A673 (cell line): ENCODE measurements around the gene SSH2. TPM values are rescaled to one million over a fixed set of nuclear protein-coding genes. Genes with fewer than 3 reads are reported as not detected.

ENCODE experiments used
- BruUV-seq: library from RNA; stranded (reverse); fragments of 400-500 nt; replicated peaks from 2 replicates; lab custom pipeline; 2021; lab: Mats Ljungman, UMichigan
- CTCF ChIA-PET: fragments of 300-600 bp; sonication (Branson Sonifier 250); formaldehyde crosslinking; loops from one replicate; lab custom pipeline; 2022; ENCODE audit warnings: antibody characterized with exemption; lab: Charles Lee
- POLR2A ChIA-PET: fragments of 300-600 bp; sonication (Branson Sonifier 250); formaldehyde crosslinking; loops from one replicate; lab custom pipeline; 2022; ENCODE audit warnings: antibody characterized with exemption; ENCODE audit not compliant: low non-redundant PET; lab: Charles Lee
- DNase-seq: peaks from one replicate; pipeline ENCODE4 v3.0.0-alpha.2; 2015; ENCODE audit warnings: low spot score
- H3K27ac ChIP-seq: fragments of 200-600 bp; sonication (generic); 2 replicates; pipeline ENCODE4 v1.5.1; 2016; ENCODE audit warnings: mixed run types, low read depth, mild to moderate bottlenecking, mixed read lengths, antibody characterized with exemption, low read length; ENCODE audit not compliant: poor library complexity, severe bottlenecking
- H3K27me3 ChIP-seq: fragments of 200-600 bp; sonication (generic); replicated peaks from 2 replicates; pipeline ENCODE4 v1.6.1; 2017; ENCODE audit warnings: mixed run types, low read depth, mild to moderate bottlenecking, mixed read lengths, antibody characterized with exemption, low read length; ENCODE audit not compliant: insufficient read depth, poor library complexity
- H3K36me3 ChIP-seq: fragments of 200-600 bp; sonication (generic); 2 replicates; pipeline ENCODE4 v1.6.1; 2016; ENCODE audit warnings: mixed run types, mild to moderate bottlenecking, mixed read lengths, antibody characterized with exemption, low read length; ENCODE audit not compliant: insufficient read depth, poor library complexity, severe bottlenecking
- H3K4me1 ChIP-seq: fragments of 200-600 bp; sonication (generic); 2 replicates; pipeline ENCODE4 v1.6.1; 2017; ENCODE audit warnings: mixed run types, mild to moderate bottlenecking, mixed read lengths, antibody characterized with exemption, low read length; ENCODE audit not compliant: insufficient read depth, poor library complexity, severe bottlenecking
- H3K4me3 ChIP-seq: fragments of 200-600 bp; sonication (generic); 2 replicates; pipeline ENCODE4 v1.5.1; 2016; ENCODE audit warnings: low read depth, mixed run types, mild to moderate bottlenecking, mixed read lengths, low read length; ENCODE audit not compliant: poor library complexity, severe bottlenecking
- H3K9me3 ChIP-seq: fragments of 200-600 bp; sonication (generic); 2 replicates; pipeline ENCODE4 v1.6.1; 2016; ENCODE audit warnings: mixed run types, low read depth, mild to moderate bottlenecking, mixed read lengths, antibody characterized with exemption, low read length; ENCODE audit not compliant: poor library complexity, severe bottlenecking
- CTCF ChIP-seq: fragments of 300-800, 200-600 bp; sonication (generic); conservative IDR thresholded peaks from 2 replicates; pipeline ENCODE4 v1.5.1; 2017; ENCODE audit warnings: low read depth, mild to moderate bottlenecking, antibody characterized with exemption, low read length, moderate library complexity, mixed read lengths
- EZH2 ChIP-seq: fragments of 200-600 bp; sonication (generic); IDR thresholded peaks from 2 replicates; pipeline ENCODE4 v1.6.1; 2017; ENCODE audit warnings: borderline replicate concordance, low read depth, mild to moderate bottlenecking, mixed read lengths, antibody characterized with exemption, low read length; ENCODE audit not compliant: poor library complexity, severe bottlenecking
- intact Hi-C: fragments of 100-400 bp; cut with micrococcal nuclease; formaldehyde crosslinking; loops from one replicate; pipeline ENCODE4 v1.10.0; 2022; ENCODE audit not compliant: unreplicated experiment
- total RNA-seq: library from RNA; stranded (reverse); gene quantifications from 2 replicates; pipeline ENCODE4 v1.2.3, GENCODE V29; 2021

The SSH2 gene
- total RNA-seq, 1 experiment from 2014 or later: 75.5 TPM

- POLR2A ChIA-PET: no interaction called here
- H3K27me3 ChIP-seq: no peaks in the 10 kb centered on the region
- peaks cover 19% of the 10 kb centered on the region for H3K4me1 ChIP-seq
- H3K36me3 ChIP-seq: no peaks in the 10 kb centered on the region
- H3K27ac ChIP-seq: no peak overlapping the region
- BruUV-seq: no TSS peak
- intact Hi-C loops: no loop called here
- no peak for DNase-seq
- CTCF ChIA-PET: interaction anchor here (0.5 to 1.4 kb wide), 2 partner anchors 12 to 105 kb away, joined by 6 to 10 read pairs; no protein-coding TSS in a partner anchor
- no peaks in the 10 kb centered on the region for H3K9me3 ChIP-seq
- H3K4me3 ChIP-seq: no peak overlapping the region
- TF ChIP-seq EZH2 (no peak), CTCF (no peak)
These were observed 103.8 kb downstream of the SSH2 start for GRCh38 chr17:29826114-29826692.

- TF ChIP-seq EZH2 (no peak), CTCF (no peak)
- Histone ChIP-seq H3K27ac (no peak overlapping the region), H3K4me3 (no peak overlapping the region), H3K9me3 (no peaks in the 10 kb centered on the region), H3K27me3 (no peaks in the 10 kb centered on the region), H3K36me3 (no peaks in the 10 kb centered on the region), H3K4me1 (peaks cover 19% of the 10 kb centered on the region)
- DNase-seq: no peak
- ChIA-PET POLR2A (interaction anchor here (0.6 kb wide), 1 partner anchor 342 kb away, joined by 3 read pairs; no protein-coding TSS in a partner anchor), CTCF (interaction anchor here (0.5 to 1.4 kb wide), 2 partner anchors 11 to 106 kb away, joined by 6 to 10 read pairs; no protein-coding TSS in a partner anchor)
- BruUV-seq: no TSS peak
- intact Hi-C loops: no loop called here
These were observed 104.4 kb downstream of the SSH2 start for GRCh38 chr17:29825604-29826003.

- intact Hi-C loops: no loop called here
- CTCF ChIA-PET: no interaction called here
- no peaks in the 10 kb centered on the region for H3K36me3 ChIP-seq
These were observed 108.1 kb downstream of the SSH2 start for GRCh38 chr17:29821897-29822296.

More at GRCh38 chr17:29821897-29822296, 108.1 kb downstream of the SSH2 start:
- POLR2A ChIA-PET: no interaction called here
- Histone ChIP-seq H3K4me3 (no peak overlapping the region), H3K4me1 (peaks cover 2% of the 10 kb centered on the region), H3K27ac (no peak overlapping the region), H3K9me3 (no peaks in the 10 kb centered on the region), H3K27me3 (no peaks in the 10 kb centered on the region)
- TF ChIP-seq EZH2: no peak
- TF ChIP-seq CTCF: no peak
- DNase-seq: no peak
- BruUV-seq: no TSS peak
